Cardiac fibroblast (primary cell): ENCODE data around the gene MRS2.
A peak's percentile ranks its signal among the peaks of the same experiment; 100 is the strongest.
"Not testable (repeated sequence)": the region's sequence is repeated elsewhere in the genome, so short reads cannot be mapped to it uniquely, and the experiment has no call there.

Source experiments
- DNase-seq, 2 donors: peaks; one replicate each; pipeline versions ENCODE4 v3.0.0 to v3.0.0-alpha.2; 2010; ENCODE audit warnings: low read depth in 2 of 2
- H3K4me3 ChIP-seq, 2 donors: replicated peaks in 1 of 2; 1 replicate in 1 of 2; 2 replicates in 1 of 2; pipeline ENCODE4 v1.5.1; 2011; ENCODE audit warnings: low read depth in 2 of 2, low read length in 2 of 2, mild to moderate bottlenecking in 2 of 2, moderate library complexity in 1 of 2
- CTCF ChIP-seq: IDR thresholded peaks from one replicate; pipeline ENCODE4 v1.5.1; 2011; ENCODE audit warnings: low read depth, mild to moderate bottlenecking, low read length, inconsistent platforms

The MRS2 gene

GRCh38 chr6:24391756-24392405 is 10.9 kb upstream of the MRS2 start:
- no peak overlapping the region for H3K4me3 ChIP-seq
- DNase-seq = no peak
- TF ChIP-seq CTCF = no peak

GRCh38 chr6:24394061-24394779 is 8.5 kb upstream of the MRS2 start:
- H3K4me3 ChIP-seq = no peak overlapping the region
- TF ChIP-seq CTCF = no peak
- no peak for DNase-seq

GRCh38 chr6:24394780-24395437 is 7.8 kb upstream of the MRS2 start:
- no peak overlapping the region for H3K4me3 ChIP-seq
- peak; percentile 60 to 93 for DNase-seq
- TF ChIP-seq CTCF = no peak

- H3K4me3 ChIP-seq = no peak overlapping the region
- no peak for TF ChIP-seq CTCF
- DNase-seq = no peak
These were observed 5.9 kb upstream of the MRS2 start for GRCh38 chr6:24396824-24397223.

- TF ChIP-seq CTCF = no peak
- no peak for DNase-seq
- H3K4me3 ChIP-seq = no peak overlapping the region
These were observed 5.1 kb upstream of the MRS2 start for GRCh38 chr6:24397631-24398030.

GRCh38 chr6:24400045-24401039 is 2.4 kb upstream of the MRS2 start:
- H3K4me3 ChIP-seq, DNase-seq: not testable (repeated sequence)
